ENCODE results near the gene RGS1. TPM values are rescaled to one million over a fixed set of nuclear protein-coding genes. Genes with fewer than 3 reads are reported as not detected.

RGS1 gene
- total and polyA plus RNA-seq, 4 donors, result 13.1 to 107 (median 15.3) TPM

- H3K4me1 ChIP-seq (ENCODE audit: control insufficient read depth, insufficient read depth, low read length), result no peaks in the 10 kb centered on the region
- WGBS (ENCODE audit: insufficient coverage), result 66% methylated on average over 4 of the region's 4 CpGs
- no peaks in the 10 kb centered on the region for H3K27me3 ChIP-seq (ENCODE audit: control insufficient read depth, insufficient read depth, low read length)
- no peak for DNase-seq (ENCODE audit: low read depth in 4 of 6, low spot score in 6 of 6)
- H3K9me3 ChIP-seq (ENCODE audit: control insufficient read depth, insufficient read depth, low read length), result no peaks in the 10 kb centered on the region
- H3K36me3 ChIP-seq (ENCODE audit: control insufficient read depth, insufficient read depth, low read length), result no peaks in the 10 kb centered on the region
- H3K27ac ChIP-seq (ENCODE audit: low read depth, low read length), result no peak overlapping the region
- no peak overlapping the region for H3K4me3 ChIP-seq (ENCODE audit: low read depth, low read length)
These were observed 16.9 kb downstream of the RGS1 start for GRCh38 chr1:192592517-192592916.

- Histone ChIP-seq H3K27ac (ENCODE audit: low read depth, low read length) (no peak overlapping the region), H3K27me3 (ENCODE audit: control insufficient read depth, insufficient read depth, low read length) (no peaks in the 10 kb centered on the region), H3K4me3 (ENCODE audit: low read depth, low read length) (no peak overlapping the region), H3K4me1 (ENCODE audit: control insufficient read depth, insufficient read depth, low read length) (no peaks in the 10 kb centered on the region), H3K9me3 (ENCODE audit: control insufficient read depth, insufficient read depth, low read length) (no peaks in the 10 kb centered on the region), H3K36me3 (ENCODE audit: control insufficient read depth, insufficient read depth, low read length) (no peaks in the 10 kb centered on the region)
- no CpG with 5 or more reads among the region's 2 CpGs for WGBS (ENCODE audit: insufficient coverage)
- DNase-seq (ENCODE audit: low read depth in 4 of 6, low spot score in 6 of 6), result no peak
These were observed 17.6 kb downstream of the RGS1 start for GRCh38 chr1:192592981-192593708.

GRCh38 chr1:192595299-192595698 lies 19.7 kb downstream of the RGS1 start:
- no peak for DNase-seq (ENCODE audit: low read depth in 4 of 6, low spot score in 6 of 6)
- Histone ChIP-seq H3K36me3 (ENCODE audit: control insufficient read depth, insufficient read depth, low read length) (no peaks in the 10 kb centered on the region), H3K4me1 (ENCODE audit: control insufficient read depth, insufficient read depth, low read length) (no peaks in the 10 kb centered on the region), H3K27me3 (ENCODE audit: control insufficient read depth, insufficient read depth, low read length) (no peaks in the 10 kb centered on the region), H3K4me3 (ENCODE audit: low read depth, low read length) (no peak overlapping the region), H3K9me3 (ENCODE audit: control insufficient read depth, insufficient read depth, low read length) (no peaks in the 10 kb centered on the region), H3K27ac (ENCODE audit: low read depth, low read length) (no peak overlapping the region)
- WGBS (ENCODE audit: insufficient coverage), result no CpG with 5 or more reads among the region's 3 CpGs

- no peak for DNase-seq (ENCODE audit: low read depth in 4 of 6, low spot score in 6 of 6)
- Histone ChIP-seq H3K27me3 (ENCODE audit: control insufficient read depth, insufficient read depth, low read length) (no peaks in the 10 kb centered on the region), H3K4me1 (ENCODE audit: control insufficient read depth, insufficient read depth, low read length) (no peaks in the 10 kb centered on the region), H3K27ac (ENCODE audit: low read depth, low read length) (no peak overlapping the region), H3K36me3 (ENCODE audit: control insufficient read depth, insufficient read depth, low read length) (no peaks in the 10 kb centered on the region), H3K9me3 (ENCODE audit: control insufficient read depth, insufficient read depth, low read length) (no peaks in the 10 kb centered on the region), H3K4me3 (ENCODE audit: low read depth, low read length) (no peak overlapping the region)
- no CpG with 5 or more reads among the region's 3 CpGs for WGBS (ENCODE audit: insufficient coverage)
These were observed 23.0 kb downstream of the RGS1 start for GRCh38 chr1:192598589-192598988.

GRCh38 chr1:192600275-192600674 lies 24.7 kb downstream of the RGS1 start:
- no peak overlapping the region for H3K4me3 ChIP-seq (ENCODE audit: low read depth, low read length)
- H3K4me1 ChIP-seq (ENCODE audit: control insufficient read depth, insufficient read depth, low read length), result no peaks in the 10 kb centered on the region
- H3K9me3 ChIP-seq (ENCODE audit: control insufficient read depth, insufficient read depth, low read length), result no peaks in the 10 kb centered on the region
- DNase-seq (ENCODE audit: low read depth in 4 of 6, low spot score in 6 of 6), result no peak
- H3K27me3 ChIP-seq (ENCODE audit: control insufficient read depth, insufficient read depth, low read length), result no peaks in the 10 kb centered on the region
- WGBS (ENCODE audit: insufficient coverage), result no CpG with 5 or more reads among the region's 1 CpG
- no peak overlapping the region for H3K27ac ChIP-seq (ENCODE audit: low read depth, low read length)
- H3K36me3 ChIP-seq (ENCODE audit: control insufficient read depth, insufficient read depth, low read length), result no peaks in the 10 kb centered on the region

GRCh38 chr1:192601143-192601542 lies 25.6 kb downstream of the RGS1 start:
- no peak for DNase-seq (ENCODE audit: low read depth in 4 of 6, low spot score in 6 of 6)
- no peak overlapping the region for H3K27ac ChIP-seq (ENCODE audit: low read depth, low read length)
- no CpG with 5 or more reads among the region's 1 CpG for WGBS (ENCODE audit: insufficient coverage)
- H3K9me3 ChIP-seq (ENCODE audit: control insufficient read depth, insufficient read depth, low read length), result no peaks in the 10 kb centered on the region
- no peak overlapping the region for H3K4me3 ChIP-seq (ENCODE audit: low read depth, low read length)
- H3K4me1 ChIP-seq (ENCODE audit: control insufficient read depth, insufficient read depth, low read length), result no peaks in the 10 kb centered on the region
- no peaks in the 10 kb centered on the region for H3K36me3 ChIP-seq (ENCODE audit: control insufficient read depth, insufficient read depth, low read length)
- no peaks in the 10 kb centered on the region for H3K27me3 ChIP-seq (ENCODE audit: control insufficient read depth, insufficient read depth, low read length)

GRCh38 chr1:192601567-192601966 lies 26.0 kb downstream of the RGS1 start:
- Histone ChIP-seq H3K4me1 (ENCODE audit: control insufficient read depth, insufficient read depth, low read length) (no peaks in the 10 kb centered on the region), H3K4me3 (ENCODE audit: low read depth, low read length) (no peak overlapping the region), H3K27me3 (ENCODE audit: control insufficient read depth, insufficient read depth, low read length) (no peaks in the 10 kb centered on the region), H3K9me3 (ENCODE audit: control insufficient read depth, insufficient read depth, low read length) (no peaks in the 10 kb centered on the region), H3K36me3 (ENCODE audit: control insufficient read depth, insufficient read depth, low read length) (no peaks in the 10 kb centered on the region), H3K27ac (ENCODE audit: low read depth, low read length) (no peak overlapping the region)
- no peak for DNase-seq (ENCODE audit: low read depth in 4 of 6, low spot score in 6 of 6)

- Histone ChIP-seq H3K36me3 (ENCODE audit: control insufficient read depth, insufficient read depth, low read length) (no peaks in the 10 kb centered on the region), H3K27ac (ENCODE audit: low read depth, low read length) (no peak overlapping the region), H3K4me3 (ENCODE audit: low read depth, low read length) (no peak overlapping the region), H3K27me3 (ENCODE audit: control insufficient read depth, insufficient read depth, low read length) (no peaks in the 10 kb centered on the region), H3K4me1 (ENCODE audit: control insufficient read depth, insufficient read depth, low read length) (no peaks in the 10 kb centered on the region), H3K9me3 (ENCODE audit: control insufficient read depth, insufficient read depth, low read length) (no peaks in the 10 kb centered on the region)
- DNase-seq (ENCODE audit: low read depth in 4 of 6, low spot score in 6 of 6), result no peak
- WGBS (ENCODE audit: insufficient coverage), result 75% methylated on average over 1 of the region's 1 CpG
These were observed 27.2 kb downstream of the RGS1 start for GRCh38 chr1:192602757-192603156.

GRCh38 chr1:192603218-192603787 lies 27.7 kb downstream of the RGS1 start:
- Histone ChIP-seq H3K36me3 (ENCODE audit: control insufficient read depth, insufficient read depth, low read length) (no peaks in the 10 kb centered on the region), H3K27ac (ENCODE audit: low read depth, low read length) (no peak overlapping the region), H3K4me3 (ENCODE audit: low read depth, low read length) (no peak overlapping the region), H3K9me3 (ENCODE audit: control insufficient read depth, insufficient read depth, low read length) (no peaks in the 10 kb centered on the region), H3K27me3 (ENCODE audit: control insufficient read depth, insufficient read depth, low read length) (no peaks in the 10 kb centered on the region), H3K4me1 (ENCODE audit: control insufficient read depth, insufficient read depth, low read length) (no peaks in the 10 kb centered on the region)
- DNase-seq (ENCODE audit: low read depth in 4 of 6, low spot score in 6 of 6), result no peak
- 92% methylated on average over 1 of the region's 3 CpGs for WGBS (ENCODE audit: insufficient coverage)

GRCh38 chr1:192604979-192605620 lies 29.5 kb downstream of the RGS1 start:
- H3K9me3 ChIP-seq (ENCODE audit: control insufficient read depth, insufficient read depth, low read length), result no peaks in the 10 kb centered on the region
- WGBS (ENCODE audit: insufficient coverage), result no CpG with 5 or more reads among the region's 3 CpGs
- H3K4me3 ChIP-seq (ENCODE audit: low read depth, low read length), result no peak overlapping the region
- H3K27me3 ChIP-seq (ENCODE audit: control insufficient read depth, insufficient read depth, low read length), result no peaks in the 10 kb centered on the region
- H3K36me3 ChIP-seq (ENCODE audit: control insufficient read depth, insufficient read depth, low read length), result no peaks in the 10 kb centered on the region
- no peaks in the 10 kb centered on the region for H3K4me1 ChIP-seq (ENCODE audit: control insufficient read depth, insufficient read depth, low read length)
- H3K27ac ChIP-seq (ENCODE audit: low read depth, low read length), result no peak overlapping the region
- no peak for DNase-seq (ENCODE audit: low read depth in 4 of 6, low spot score in 6 of 6)

All from spinal cord (tissue), 10 donors.